Effector CD4-positive, alpha-beta T cell (primary cell): ENCODE data around the gene CLMP.
"Not testable (repeated sequence)": the region's sequence is repeated elsewhere in the genome, so short reads cannot be mapped to it uniquely, and the experiment has no call there.

Experiments
- DNase-seq: peaks from one replicate; pipeline ENCODE4 v3.0.0-alpha.2; 2020

Gene CLMP

GRCh38 chr11:123073343-123074057 is 121.5 kb downstream of the CLMP start:
- no peak for DNase-seq

GRCh38 chr11:123072762-123073161 is 122.3 kb downstream of the CLMP start:
- DNase-seq, result no peak

- no peak for DNase-seq
Observed at GRCh38 chr11:123072332-123072761, 122.7 kb downstream of the CLMP start.

GRCh38 chr11:123069908-123070821 is 124.9 kb downstream of the CLMP start:
- no peak for DNase-seq

GRCh38 chr11:123065621-123066020 is 129.4 kb downstream of the CLMP start:
- no peak for DNase-seq

GRCh38 chr11:123063826-123064657 is 131.0 kb downstream of the CLMP start:
- no peak for DNase-seq

GRCh38 chr11:123062892-123063825 is 131.9 kb downstream of the CLMP start:
- DNase-seq, result no peak

GRCh38 chr11:123062158-123062891 is 132.7 kb downstream of the CLMP start:
- DNase-seq, result peak; percentile 99

- DNase-seq, result peak; percentile 44
Observed at GRCh38 chr11:123061403-123062157, 133.5 kb downstream of the CLMP start, which contains the start of gene HSPA8. HSPA8 (minus strand) TSS chr11:123062136; CDS start chr11:123061324, 812 bp downstream.

- DNase-seq, result no peak
Observed at GRCh38 chr11:123060277-123061000, 134.6 kb downstream of the CLMP start.

GRCh38 chr11:123059041-123059920 is 135.8 kb downstream of the CLMP start:
- DNase-seq, result not testable (repeated sequence)

GRCh38 chr11:123057661-123058305 is 137.3 kb downstream of the CLMP start:
- DNase-seq, result no peak

- DNase-seq, result no peak
Observed at GRCh38 chr11:123056835-123057491, 138.1 kb downstream of the CLMP start.

- DNase-seq, result no peak
Observed at GRCh38 chr11:123055191-123055901, 139.7 kb downstream of the CLMP start.

- no peak for DNase-seq
Observed at GRCh38 chr11:123054301-123055065, 140.6 kb downstream of the CLMP start.
